Stimulated activated naive CD8-positive, alpha-beta T cell treated with anti-CD3 and anti-CD28 coated beads, Interleukin-15, Interleukin-2, amounts not matched to agents 100 ng/mL and 50 ng/mL, for 24 hours (primary cell): Measurements from ENCODE around the gene ABAT.
"Not testable (repeated sequence)": the region's sequence is repeated elsewhere in the genome, so short reads cannot be mapped to it uniquely, and the experiment has no call there.

ENCODE experiments used
- H3K27ac Mint-ChIP-seq: one replicate; pipeline ENCODE4 v1.8.0; 2021; ENCODE audit warnings: mild to moderate bottlenecking, mixed read lengths
- H3K27me3 Mint-ChIP-seq: one replicate; pipeline ENCODE4 v1.8.0; 2021; ENCODE audit warnings: mixed read lengths
- H3K36me3 Mint-ChIP-seq: one replicate; pipeline ENCODE4 v1.8.0; 2021; ENCODE audit warnings: low read depth, mixed read lengths
- H3K4me1 Mint-ChIP-seq: one replicate; pipeline ENCODE4 v1.8.0; 2021; ENCODE audit warnings: low read depth, mixed read lengths
- H3K4me3 Mint-ChIP-seq: one replicate; pipeline ENCODE4 v1.8.0; 2021; ENCODE audit warnings: mild to moderate bottlenecking, mixed read lengths
- H3K9me3 Mint-ChIP-seq: one replicate; pipeline ENCODE4 v1.8.0; 2021; ENCODE audit warnings: mixed read lengths

ABAT gene

DNA sequence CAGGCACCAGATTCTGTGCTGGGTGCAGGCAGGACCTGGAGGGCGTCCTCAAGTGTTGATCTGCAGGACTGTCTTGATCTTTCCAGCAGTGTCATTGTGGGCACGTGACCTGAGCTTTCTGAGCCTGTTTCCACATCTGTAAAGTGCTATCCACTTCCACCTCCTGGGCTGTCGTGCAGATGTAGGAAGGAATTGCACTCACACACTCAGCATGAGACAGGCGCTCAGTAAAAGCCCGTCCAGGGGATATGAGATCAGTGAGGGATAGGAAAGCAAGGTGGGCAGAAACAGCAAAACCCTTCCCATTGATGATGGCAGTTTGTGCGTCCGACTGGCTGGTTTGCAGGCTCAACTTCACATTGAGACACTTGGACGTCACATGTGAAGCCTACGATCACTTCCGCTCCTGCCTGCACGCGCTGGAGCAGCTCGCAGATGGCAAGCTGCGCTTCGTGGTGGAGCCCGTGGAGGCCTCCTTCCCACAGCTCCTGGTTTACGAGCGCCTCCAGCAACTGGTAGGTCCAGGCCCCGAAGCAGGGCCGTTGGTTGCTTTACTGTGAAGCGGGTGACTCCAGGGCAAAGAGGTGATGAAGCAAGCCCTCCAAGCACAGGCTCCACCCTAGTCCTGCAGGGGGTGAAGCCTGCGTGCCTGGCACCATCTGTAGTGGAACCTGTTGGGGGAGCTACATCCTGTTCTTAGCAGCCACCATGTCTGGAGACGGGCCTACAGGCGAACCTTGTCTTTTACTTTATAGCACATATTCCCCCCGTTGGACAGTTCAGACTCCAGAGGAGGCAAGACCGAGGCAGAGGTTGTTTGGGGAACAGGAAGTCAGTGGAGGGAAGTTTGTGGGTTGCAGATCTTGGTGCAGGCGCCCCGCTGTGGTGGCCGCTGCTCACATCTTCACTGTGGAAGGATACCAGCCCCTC lies 29.9 kb upstream of the ABAT start:
- no peaks in the 10 kb centered on the region for H3K9me3 Mint-ChIP-seq
- H3K4me1 Mint-ChIP-seq = peaks cover 10% of the 10 kb centered on the region
- no peak overlapping the region for H3K4me3 Mint-ChIP-seq
- H3K27ac Mint-ChIP-seq = peak overlapping the region; percentile 54
- H3K36me3 Mint-ChIP-seq = peaks cover 75% of the 10 kb centered on the region
- H3K27me3 Mint-ChIP-seq = no peaks in the 10 kb centered on the region

DNA sequence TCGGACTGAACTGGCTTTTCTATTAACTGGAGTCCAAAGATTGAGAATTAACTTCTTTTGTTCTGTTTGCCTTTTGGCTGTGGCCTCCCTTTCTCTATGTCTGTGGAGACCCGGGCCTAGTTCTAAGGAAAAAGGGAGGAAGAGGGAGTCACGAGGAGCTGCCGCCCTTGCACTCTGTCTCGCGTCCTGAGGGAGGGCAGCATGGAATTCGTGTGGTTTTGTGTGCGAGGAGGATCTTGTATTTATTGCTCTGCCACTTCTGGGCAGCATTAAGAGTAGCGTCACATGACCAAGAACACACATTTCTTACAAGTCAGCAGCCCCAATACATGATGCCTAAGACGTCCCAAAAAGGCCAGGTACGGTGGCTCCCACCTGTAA lies 29.3 kb upstream of the ABAT start:
- Mint-ChIP-seq H3K4me1 (peaks cover 10% of the 10 kb centered on the region), H3K27me3 (no peaks in the 10 kb centered on the region), H3K27ac (peak overlapping the region; percentile 54), H3K4me3 (no peak overlapping the region), H3K9me3 (no peaks in the 10 kb centered on the region), H3K36me3 (peaks cover 69% of the 10 kb centered on the region)

- H3K4me1 Mint-ChIP-seq = peaks cover 10% of the 10 kb centered on the region
- peaks cover 67% of the 10 kb centered on the region for H3K36me3 Mint-ChIP-seq
- no peaks in the 10 kb centered on the region for H3K27me3 Mint-ChIP-seq
- peak overlapping the region; percentile 7 for H3K27ac Mint-ChIP-seq
- no peak overlapping the region for H3K4me3 Mint-ChIP-seq
- no peaks in the 10 kb centered on the region for H3K9me3 Mint-ChIP-seq
Measured at GRCh38 chr16:8645831-8646230, 28.6 kb upstream of the ABAT start.

GRCh38 chr16:8646326-8647053 lies 27.9 kb upstream of the ABAT start:
- H3K36me3 Mint-ChIP-seq = peaks cover 61% of the 10 kb centered on the region
- H3K9me3 Mint-ChIP-seq = no peaks in the 10 kb centered on the region
- H3K27ac Mint-ChIP-seq = no peak overlapping the region
- H3K27me3 Mint-ChIP-seq = no peaks in the 10 kb centered on the region
- H3K4me3 Mint-ChIP-seq = no peak overlapping the region
- H3K4me1 Mint-ChIP-seq = peaks cover 10% of the 10 kb centered on the region

DNA sequence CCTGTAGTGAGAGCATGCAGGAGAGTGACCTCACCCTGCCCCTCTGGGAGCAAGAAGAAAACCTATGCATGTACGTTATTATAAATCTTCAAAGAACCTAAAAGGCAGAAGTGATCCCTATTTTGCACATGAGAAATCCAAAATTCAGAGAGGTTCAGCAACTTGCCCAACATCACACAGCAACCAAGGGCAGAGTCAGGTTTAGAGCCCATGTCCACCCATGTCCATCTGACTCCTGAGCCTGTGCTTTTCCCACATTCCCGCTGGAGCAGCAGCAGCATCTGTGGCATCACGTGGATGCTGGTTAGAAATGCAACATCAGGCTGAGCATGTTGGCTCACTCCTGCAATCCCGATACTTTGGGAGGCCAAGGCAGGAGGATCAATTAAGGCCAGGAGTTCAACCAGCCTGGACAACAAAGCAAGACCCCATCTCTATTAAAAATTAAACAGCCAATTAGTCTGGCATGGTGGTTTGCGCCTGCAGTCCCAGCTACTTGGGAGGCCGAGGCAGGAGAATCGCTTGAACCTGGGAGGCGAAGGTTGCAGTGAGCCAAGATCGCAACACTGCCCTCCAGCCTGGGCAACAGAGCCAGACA lies 26.6 kb upstream of the ABAT start:
- Mint-ChIP-seq H3K9me3 (no peaks in the 10 kb centered on the region), H3K4me1 (peaks cover 10% of the 10 kb centered on the region), H3K36me3 (peaks cover 48% of the 10 kb centered on the region), H3K27me3 (no peaks in the 10 kb centered on the region), H3K4me3 (no peak overlapping the region), H3K27ac (no peak overlapping the region)

GRCh38 chr16:8648877-8649276 lies 25.5 kb upstream of the ABAT start:
- no peak overlapping the region for H3K27ac Mint-ChIP-seq
- H3K27me3 Mint-ChIP-seq = no peaks in the 10 kb centered on the region
- peaks cover 10% of the 10 kb centered on the region for H3K4me1 Mint-ChIP-seq
- no peaks in the 10 kb centered on the region for H3K9me3 Mint-ChIP-seq
- H3K4me3 Mint-ChIP-seq = no peak overlapping the region
- H3K36me3 Mint-ChIP-seq = peaks cover 37% of the 10 kb centered on the region

- H3K27me3 Mint-ChIP-seq = no peaks in the 10 kb centered on the region
- H3K4me1 Mint-ChIP-seq = peaks cover 7% of the 10 kb centered on the region
- no peaks in the 10 kb centered on the region for H3K9me3 Mint-ChIP-seq
- H3K4me3 Mint-ChIP-seq = no peak overlapping the region
- H3K27ac Mint-ChIP-seq = no peak overlapping the region
- peaks cover 26% of the 10 kb centered on the region for H3K36me3 Mint-ChIP-seq
Measured at GRCh38 chr16:8649829-8650554, 24.4 kb upstream of the ABAT start.

DNA sequence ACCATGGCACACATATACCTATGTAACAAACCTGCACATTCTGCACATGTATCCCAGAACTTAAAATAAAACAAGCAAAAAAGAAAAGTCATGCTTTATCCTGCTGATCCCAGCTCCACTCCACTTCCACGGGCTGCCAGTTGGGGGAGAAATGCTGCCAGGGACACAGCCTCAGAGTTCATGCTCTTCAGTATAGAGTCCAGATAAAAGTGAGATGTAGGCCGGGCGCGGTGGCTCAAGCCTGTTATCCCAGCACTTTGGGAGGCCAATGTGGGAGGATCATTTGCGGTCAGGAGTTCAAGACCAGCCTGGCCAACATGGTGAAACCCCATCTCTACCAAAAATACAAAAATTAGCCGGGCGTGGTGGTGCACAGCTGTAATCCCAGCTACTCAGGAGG lies 22.5 kb upstream of the ABAT start:
- peaks cover 20% of the 10 kb centered on the region for H3K4me1 Mint-ChIP-seq
- H3K4me3 Mint-ChIP-seq, H3K27ac Mint-ChIP-seq, H3K9me3 Mint-ChIP-seq, H3K27me3 Mint-ChIP-seq: not testable (repeated sequence)
- peaks cover 11% of the 10 kb centered on the region for H3K36me3 Mint-ChIP-seq

DNA sequence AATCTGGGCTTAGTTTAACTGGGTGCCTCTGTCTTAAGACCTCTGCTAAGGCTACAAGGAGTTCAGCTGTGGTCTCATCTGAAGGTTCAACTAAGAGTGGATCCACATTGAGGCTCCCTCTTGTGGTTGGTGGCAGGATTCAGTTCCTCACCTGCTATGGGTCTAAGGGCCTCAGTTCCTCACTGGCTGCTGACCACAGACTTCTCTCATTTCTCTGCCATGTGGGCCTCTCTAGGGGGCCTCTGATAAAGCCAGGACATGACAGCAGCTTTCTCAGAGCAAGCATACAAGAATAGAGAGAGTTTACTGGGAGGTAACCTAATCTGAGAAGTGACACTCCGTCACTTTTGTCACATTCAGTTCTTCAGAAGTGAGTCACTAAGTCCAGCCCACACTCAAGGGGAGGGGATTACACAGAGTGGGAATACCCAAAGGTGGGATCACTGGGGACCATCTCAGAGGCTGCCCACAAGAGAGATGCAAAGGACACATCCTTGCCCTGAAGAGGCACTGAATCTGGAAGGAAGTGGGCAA lies 19.2 kb upstream of the ABAT start:
- Mint-ChIP-seq H3K4me1 (peaks cover 20% of the 10 kb centered on the region), H3K27ac (peak overlapping the region; percentile 41), H3K36me3 (no peaks in the 10 kb centered on the region), H3K4me3 (no peak overlapping the region), H3K27me3 (no peaks in the 10 kb centered on the region), H3K9me3 (no peaks in the 10 kb centered on the region)

- Mint-ChIP-seq H3K4me1 (peaks cover 20% of the 10 kb centered on the region), H3K27ac (no peak overlapping the region), H3K9me3 (no peaks in the 10 kb centered on the region), H3K36me3 (no peaks in the 10 kb centered on the region), H3K4me3 (no peak overlapping the region), H3K27me3 (no peaks in the 10 kb centered on the region)
Measured at GRCh38 chr16:8656376-8656775, 18.0 kb upstream of the ABAT start.

DNA sequence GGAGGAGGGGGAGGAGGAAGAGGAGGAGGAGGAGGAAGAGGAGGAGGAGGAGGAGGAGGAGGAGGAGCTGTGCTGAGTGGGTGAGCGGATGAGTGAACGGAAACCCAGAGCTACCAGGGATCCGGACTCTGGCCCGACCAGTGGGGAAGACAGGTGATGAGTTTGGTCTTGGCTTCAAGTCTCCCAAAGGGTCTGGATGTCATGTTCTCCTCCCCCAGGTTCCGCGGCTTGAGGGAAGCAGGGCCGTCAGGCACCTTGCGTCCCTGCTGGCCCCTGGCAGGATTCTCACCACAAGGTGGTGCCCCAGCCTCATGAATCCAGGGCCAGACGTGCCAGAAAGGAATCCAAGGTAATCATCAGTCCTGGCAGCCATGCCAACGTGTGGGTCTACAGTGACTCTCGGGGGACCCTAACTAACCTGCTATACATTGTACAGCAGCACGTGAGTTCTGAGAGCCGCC lies 13.5 kb upstream of the ABAT start:
- no peaks in the 10 kb centered on the region for H3K9me3 Mint-ChIP-seq
- H3K4me3 Mint-ChIP-seq = no peak overlapping the region
- H3K27ac Mint-ChIP-seq = no peak overlapping the region
- H3K4me1 Mint-ChIP-seq = peaks cover 5% of the 10 kb centered on the region
- no peaks in the 10 kb centered on the region for H3K27me3 Mint-ChIP-seq
- H3K36me3 Mint-ChIP-seq = peaks cover 5% of the 10 kb centered on the region

DNA sequence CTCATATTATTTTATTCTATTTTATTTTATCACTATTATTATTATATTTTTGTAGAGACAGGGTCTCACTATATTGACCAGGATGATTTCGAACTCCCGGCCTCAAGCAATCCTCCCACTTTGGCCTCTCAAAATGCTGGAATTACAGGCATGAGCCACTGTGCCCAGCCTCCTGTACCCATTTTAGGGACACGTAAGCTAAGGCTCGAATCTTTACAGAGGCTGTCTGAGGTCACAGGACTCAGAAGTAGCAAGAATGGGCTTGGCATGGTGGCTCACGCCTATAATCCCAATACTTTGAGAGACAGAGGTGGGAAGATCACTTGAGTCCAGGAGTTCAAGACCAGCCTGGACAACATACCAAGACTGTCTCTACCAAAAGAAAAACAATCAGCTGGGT lies 12.7 kb upstream of the ABAT start:
- no peak overlapping the region for H3K4me3 Mint-ChIP-seq

DNA sequence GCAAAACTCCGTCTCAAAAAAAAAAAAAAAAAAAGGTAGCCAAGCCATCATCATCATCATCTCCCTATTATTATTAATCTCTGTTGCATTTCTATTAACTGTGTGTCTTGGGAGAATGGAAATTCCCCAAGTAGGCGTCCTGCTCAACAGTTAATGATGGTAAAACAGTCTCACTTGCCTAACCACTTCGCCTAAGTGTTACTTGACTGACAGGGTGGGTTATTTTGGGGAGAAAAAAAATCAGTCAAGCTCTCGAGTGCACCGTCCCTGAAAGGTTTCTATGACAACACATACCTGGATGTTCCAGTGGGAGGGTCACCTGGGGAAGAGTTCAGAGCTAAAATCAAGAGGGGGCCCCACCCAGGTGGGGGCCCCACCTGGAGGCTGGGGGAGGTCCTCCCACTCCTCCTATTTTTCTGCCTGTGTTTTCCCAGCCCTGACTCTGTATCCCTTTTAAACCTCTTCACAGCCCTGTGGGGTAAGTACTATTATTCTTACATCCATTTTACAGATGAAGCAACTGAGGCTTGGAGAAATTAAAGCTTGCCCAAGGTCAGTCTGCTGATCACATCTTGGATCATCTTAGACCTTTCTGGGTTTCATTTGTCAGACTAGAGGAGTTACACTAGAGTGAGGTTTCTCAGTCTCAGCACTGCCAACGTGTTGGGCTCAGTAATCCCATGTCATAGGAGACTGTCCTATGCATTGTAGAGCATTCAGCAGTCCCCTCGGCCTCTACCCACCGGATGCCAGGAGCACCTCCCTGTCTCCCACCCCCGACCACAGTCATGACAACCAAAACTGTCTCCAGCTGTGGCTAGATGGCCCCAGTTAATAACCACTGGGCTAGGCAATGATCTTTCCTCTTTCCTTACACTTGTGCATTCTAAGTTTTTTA lies 11.0 kb upstream of the ABAT start:
- Mint-ChIP-seq H3K4me1 (no peaks in the 10 kb centered on the region), H3K27ac (no peak overlapping the region), H3K9me3 (no peaks in the 10 kb centered on the region), H3K36me3 (peaks cover 5% of the 10 kb centered on the region), H3K4me3 (no peak overlapping the region), H3K27me3 (no peaks in the 10 kb centered on the region)

More for the DNA sequence above, 12.7 kb upstream of the ABAT start:
- no peaks in the 10 kb centered on the region for H3K27me3 Mint-ChIP-seq
- H3K27ac Mint-ChIP-seq = no peak overlapping the region
- H3K4me1 Mint-ChIP-seq = no peaks in the 10 kb centered on the region
- H3K36me3 Mint-ChIP-seq = peaks cover 5% of the 10 kb centered on the region
- H3K9me3 Mint-ChIP-seq = no peaks in the 10 kb centered on the region

DNA sequence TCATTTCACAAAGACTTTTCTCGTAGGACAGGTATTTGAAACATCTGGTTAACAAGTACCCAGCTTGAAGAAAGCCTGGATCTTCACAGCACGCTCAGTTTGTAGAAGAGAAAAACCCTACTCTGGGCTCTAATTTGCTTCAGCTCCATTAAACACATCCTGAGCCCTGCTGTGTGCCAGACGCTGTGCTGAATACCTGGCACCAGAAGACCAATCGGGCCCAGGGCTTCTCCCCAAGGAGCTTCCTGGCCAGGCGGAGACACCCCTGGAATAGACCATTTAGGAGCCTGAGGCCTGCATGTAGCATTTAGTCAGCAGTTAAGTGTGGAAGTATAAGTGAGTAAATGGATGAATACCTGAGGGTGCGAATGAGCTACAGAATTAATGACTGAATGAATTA lies 8.9 kb upstream of the ABAT start:
- H3K36me3 Mint-ChIP-seq = peaks cover 5% of the 10 kb centered on the region
- no peaks in the 10 kb centered on the region for H3K27me3 Mint-ChIP-seq
- no peak overlapping the region for H3K27ac Mint-ChIP-seq
- H3K9me3 Mint-ChIP-seq = no peaks in the 10 kb centered on the region
- no peak overlapping the region for H3K4me3 Mint-ChIP-seq
- H3K4me1 Mint-ChIP-seq = no peaks in the 10 kb centered on the region
